ENCODE results near the gene C2CD2L.
"Not testable (repeated sequence)": the region's sequence is repeated elsewhere in the genome, so short reads cannot be mapped to it uniquely, and the experiment has no call there.

Gene C2CD2L

GRCh38 chr11:119116235-119116594, 9.1 kb downstream of the C2CD2L start:
- no peak for DNase-seq

- DNase-seq: no peak
Measured at GRCh38 chr11:119116601-119117000, 9.5 kb downstream of the C2CD2L start.

GRCh38 chr11:119117004-119117706, 10.0 kb downstream of the C2CD2L start:
- DNase-seq: no peak

- DNase-seq: no peak
Measured at GRCh38 chr11:119118227-119118626, 11.1 kb downstream of the C2CD2L start.

- DNase-seq: no peak
Measured at GRCh38 chr11:119118946-119119345, 11.8 kb downstream of the C2CD2L start.

GRCh38 chr11:119120639-119121007, 13.5 kb downstream of the C2CD2L start:
- no peak for DNase-seq

- peak; percentile 100 for DNase-seq
Measured at GRCh38 chr11:119121008-119121810, 14.1 kb downstream of the C2CD2L start, which contains the start of gene HINFP. TSS of gene HINFP (plus strand) at chr11:119121580. CDS start at chr11:119126945, 5,365 bp downstream.

GRCh38 chr11:119121811-119122124, 14.6 kb downstream of the C2CD2L start:
- no peak for DNase-seq

GRCh38 chr11:119125821-119126220, 18.7 kb downstream of the C2CD2L start:
- DNase-seq: no peak

- no peak for DNase-seq
Measured at GRCh38 chr11:119126675-119127268, 19.6 kb downstream of the C2CD2L start.

GRCh38 chr11:119130662-119131061, 23.5 kb downstream of the C2CD2L start:
- DNase-seq: no peak

GRCh38 chr11:119134389-119134978, 27.3 kb downstream of the C2CD2L start:
- DNase-seq: peak; percentile 10

GRCh38 chr11:119139276-119139675, 32.1 kb downstream of the C2CD2L start:
- not testable (repeated sequence) for DNase-seq

GRCh38 chr11:119144825-119145486, 37.8 kb downstream of the C2CD2L start:
- DNase-seq: peak; percentile 41

- DNase-seq: no peak
Measured at GRCh38 chr11:119145551-119145950, 38.4 kb downstream of the C2CD2L start.

GRCh38 chr11:119147604-119148333, 40.6 kb downstream of the C2CD2L start:
- DNase-seq: no peak

GRCh38 chr11:119148720-119149017, 41.5 kb downstream of the C2CD2L start:
- DNase-seq: no peak

GRCh38 chr11:119149018-119149785, 42.1 kb downstream of the C2CD2L start, which contains the start of gene ABCG4:
TSS of gene ABCG4 (plus strand) at chr11:119149052. CDS start at chr11:119149966, 914 bp downstream.
- peak; percentile 19 for DNase-seq

GRCh38 chr11:119149786-119150275, 42.7 kb downstream of the C2CD2L start:
- DNase-seq: no peak

GRCh38 chr11:119152043-119152442, 44.9 kb downstream of the C2CD2L start:
- DNase-seq: no peak

- no peak for DNase-seq
Measured at GRCh38 chr11:119152604-119153003, 45.5 kb downstream of the C2CD2L start.
